Activated B cell treated with CpG ODN at 0.5 μM for 24 hours (primary cell): ENCODE measurements around the gene CYP26B1. TPM values are rescaled to one million over a fixed set of nuclear protein-coding genes. Genes with fewer than 3 reads are reported as not detected.

Experiments
- ATAC-seq: fragments of 200-7000 bp; cut with Tn5 transposase; one replicate; pipeline ENCODE4 v1.10.0; 2021; ENCODE audit warnings: low read depth, mild to moderate bottlenecking, moderate library complexity
- CTCF ChIA-PET: fragments of 350-600 bp; sonication (Branson Sonifier 250); formaldehyde crosslinking; loops from one replicate; lab custom pipeline; 2021; ENCODE audit warnings: antibody characterized with exemption; lab: Charles Lee
- POLR2A ChIA-PET: fragments of 350-600 bp; sonication (Branson Sonifier 250); formaldehyde crosslinking; loops from one replicate; lab custom pipeline; 2021; ENCODE audit warnings: antibody characterized with exemption; lab: Charles Lee
- DNase-seq: peaks from one replicate; pipeline ENCODE4 v3.0.0; 2022
- H3K27ac Mint-ChIP-seq: one replicate; pipeline ENCODE4 v1.8.0; 2020; ENCODE audit warnings: mixed read lengths
- H3K27me3 Mint-ChIP-seq: one replicate; pipeline ENCODE4 v1.8.0; 2021; ENCODE audit warnings: mixed read lengths
- H3K36me3 Mint-ChIP-seq: one replicate; pipeline ENCODE4 v1.8.0; 2021; ENCODE audit warnings: low read depth, mixed read lengths
- H3K4me1 Mint-ChIP-seq: one replicate; pipeline ENCODE4 v1.8.0; 2021; ENCODE audit warnings: mixed read lengths
- H3K4me3 Mint-ChIP-seq: one replicate; pipeline ENCODE4 v1.8.0; 2020; ENCODE audit warnings: mild to moderate bottlenecking, mixed read lengths
- H3K9me3 Mint-ChIP-seq: one replicate; pipeline ENCODE4 v1.8.0; 2020; ENCODE audit warnings: mixed read lengths
- CTCF ChIP-seq: fragments of 200-600 bp; IDR thresholded peaks from one replicate; pipeline ENCODE4 v1.8.0; 2022; ENCODE audit warnings: antibody characterized with exemption, mild to moderate bottlenecking
- intact Hi-C: fragments of 100-400 bp; cut with micrococcal nuclease; formaldehyde crosslinking; loops from one replicate; pipeline ENCODE4 v1.15.1; 2024
- total RNA-seq: library from RNA; stranded (reverse); gene quantifications from 2 replicates; pipeline ENCODE4 v1.2.3, GENCODE V29; 2022

CYP26B1 gene
- total RNA-seq, 1 donor from 2014 or later = not detected

DNA sequence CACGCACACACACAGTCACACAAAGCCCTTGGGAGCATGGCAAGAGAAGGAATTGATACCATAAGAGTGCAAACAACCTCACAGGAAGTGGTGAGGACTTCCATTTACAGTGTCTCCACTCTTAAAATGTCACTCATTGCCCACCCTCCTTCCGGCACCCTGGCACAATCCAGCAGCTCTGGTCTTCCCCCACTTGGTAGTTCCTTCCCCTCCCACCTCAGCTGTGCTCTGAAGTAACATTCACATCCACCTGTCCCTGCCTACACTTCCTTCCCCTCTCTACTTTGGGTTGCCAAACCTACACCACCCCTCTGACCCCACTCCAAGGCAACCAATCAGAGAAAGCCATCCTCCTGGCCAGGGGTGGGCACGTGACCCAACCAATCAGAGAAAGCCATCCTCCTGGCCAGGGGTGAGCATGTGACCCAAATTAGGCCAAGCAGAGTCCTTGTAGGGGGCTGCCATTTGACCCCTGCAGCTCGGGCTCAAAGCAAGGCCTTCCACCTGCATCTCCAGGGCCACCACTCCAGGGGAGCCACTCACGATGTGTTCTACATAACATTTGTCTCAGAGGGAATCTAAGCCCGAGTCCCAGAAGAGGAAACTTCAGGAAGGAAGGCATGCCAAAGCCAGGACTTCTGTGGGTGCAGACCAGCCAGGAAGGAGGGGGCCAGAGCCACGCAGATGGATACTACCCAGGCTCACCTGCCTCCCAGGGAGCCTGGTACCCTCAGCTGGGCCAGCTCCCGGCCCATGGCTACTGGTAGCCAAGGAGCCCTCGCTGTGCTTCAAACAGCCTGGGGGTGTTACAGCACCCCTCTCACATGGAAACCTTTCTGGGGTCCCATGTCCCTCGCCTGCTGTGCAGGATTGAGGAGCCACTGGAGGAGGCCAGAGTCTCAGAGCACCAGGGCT, 21.2 kb downstream of the CYP26B1 start:
- ChIA-PET POLR2A (no interaction called here), CTCF (no interaction called here)
- Mint-ChIP-seq H3K9me3 (peaks cover 10% of the 10 kb centered on the region), H3K27ac (no peak overlapping the region), H3K36me3 (no peaks in the 10 kb centered on the region), H3K4me1 (no peaks in the 10 kb centered on the region), H3K27me3 (peaks cover 14% of the 10 kb centered on the region), H3K4me3 (no peak overlapping the region)
- no peak for TF ChIP-seq CTCF
- ATAC-seq = no peak
- no peak for DNase-seq
- intact Hi-C loops = no loop called here

DNA sequence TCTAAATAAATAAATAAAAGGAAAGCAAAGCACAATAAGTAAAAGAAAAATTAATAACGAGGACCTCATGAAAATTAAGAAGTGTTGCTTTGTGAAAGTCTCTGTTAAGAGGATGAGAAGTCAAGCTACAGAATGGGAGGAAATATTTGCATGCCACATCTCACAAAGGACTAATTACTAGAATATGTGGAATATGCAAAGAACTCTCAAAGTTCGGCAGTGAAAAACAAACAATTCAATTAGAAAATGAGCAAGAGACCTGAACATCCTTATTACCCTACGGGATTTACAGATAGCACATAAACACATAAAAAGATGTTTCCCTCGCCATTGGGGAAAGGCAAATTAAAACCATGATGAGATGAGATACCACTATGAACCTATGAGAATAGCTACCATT, 23.3 kb downstream of the CYP26B1 start:
- ChIA-PET CTCF (no interaction called here), POLR2A (no interaction called here)
- no peaks in the 10 kb centered on the region for H3K4me1 Mint-ChIP-seq
- intact Hi-C loops = no loop called here
- TF ChIP-seq CTCF = no peak
- DNase-seq (no peak), ATAC-seq (no peak)
- H3K27ac Mint-ChIP-seq = no peak overlapping the region
- H3K9me3 Mint-ChIP-seq = peaks cover 10% of the 10 kb centered on the region
- H3K36me3 Mint-ChIP-seq = no peaks in the 10 kb centered on the region
- no peak overlapping the region for H3K4me3 Mint-ChIP-seq
- peaks cover 10% of the 10 kb centered on the region for H3K27me3 Mint-ChIP-seq

DNA sequence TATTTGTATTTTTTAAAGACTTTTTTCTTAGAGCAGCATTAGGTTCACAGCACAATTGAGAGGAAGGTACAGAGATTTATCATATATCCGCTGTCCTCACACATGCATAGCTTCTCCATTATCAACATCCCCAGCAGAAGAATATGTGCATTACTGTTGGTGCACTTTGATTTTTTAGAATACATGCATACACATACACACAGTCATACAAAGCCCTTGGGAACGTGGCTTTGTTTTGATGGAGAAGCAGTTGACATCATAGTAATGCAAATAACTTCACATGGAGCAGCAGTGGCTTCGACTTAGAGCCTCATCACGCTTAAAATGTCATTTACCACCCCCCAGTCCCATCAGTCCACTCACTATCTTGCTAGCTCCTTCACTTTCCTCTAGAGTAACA, 26.5 kb downstream of the CYP26B1 start:
- H3K27me3 Mint-ChIP-seq = peaks cover 13% of the 10 kb centered on the region
- H3K4me1 Mint-ChIP-seq = no peaks in the 10 kb centered on the region
- H3K9me3 Mint-ChIP-seq = peaks cover 10% of the 10 kb centered on the region
- H3K4me3 Mint-ChIP-seq = no peak overlapping the region
- POLR2A ChIA-PET = no interaction called here
- no peak for DNase-seq
- H3K36me3 Mint-ChIP-seq = no peaks in the 10 kb centered on the region
- no peak for ATAC-seq
- no peak for TF ChIP-seq CTCF
- H3K27ac Mint-ChIP-seq = no peak overlapping the region
- CTCF ChIA-PET = no interaction called here
- intact Hi-C loops = no loop called here

DNA sequence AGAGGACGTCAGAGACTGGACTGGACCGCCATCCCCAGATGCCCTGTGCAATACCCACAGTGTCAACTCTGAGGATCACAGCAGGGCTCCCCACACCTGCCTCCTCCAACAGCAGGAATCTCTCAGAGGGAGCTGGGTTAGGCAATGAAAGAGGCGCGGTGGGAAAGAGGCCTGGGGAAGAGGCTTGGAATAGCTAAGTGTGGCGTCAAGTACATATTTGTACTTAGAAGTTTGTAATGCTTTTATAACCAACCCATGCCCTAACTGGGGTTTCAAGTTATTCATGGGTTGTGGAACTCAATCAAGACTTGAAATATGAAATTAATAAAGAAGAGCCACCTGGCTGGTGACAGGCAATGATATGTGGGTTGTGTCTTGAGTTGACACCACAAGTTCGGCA, 28.7 kb downstream of the CYP26B1 start:
- POLR2A ChIA-PET = no interaction called here
- ATAC-seq = no peak

More for the DNA sequence above, 28.7 kb downstream of the CYP26B1 start:
- no peaks in the 10 kb centered on the region for H3K4me1 Mint-ChIP-seq
- H3K27ac Mint-ChIP-seq = no peak overlapping the region
- TF ChIP-seq CTCF = no peak
- no peaks in the 10 kb centered on the region for H3K36me3 Mint-ChIP-seq
- peaks cover 13% of the 10 kb centered on the region for H3K27me3 Mint-ChIP-seq
- DNase-seq = no peak
- intact Hi-C loops = no loop called here
- H3K9me3 Mint-ChIP-seq = peaks cover 10% of the 10 kb centered on the region
- no peak overlapping the region for H3K4me3 Mint-ChIP-seq
- CTCF ChIA-PET = no interaction called here
